ENCODE results near the gene SPINT1.

The SPINT1 gene

DNA sequence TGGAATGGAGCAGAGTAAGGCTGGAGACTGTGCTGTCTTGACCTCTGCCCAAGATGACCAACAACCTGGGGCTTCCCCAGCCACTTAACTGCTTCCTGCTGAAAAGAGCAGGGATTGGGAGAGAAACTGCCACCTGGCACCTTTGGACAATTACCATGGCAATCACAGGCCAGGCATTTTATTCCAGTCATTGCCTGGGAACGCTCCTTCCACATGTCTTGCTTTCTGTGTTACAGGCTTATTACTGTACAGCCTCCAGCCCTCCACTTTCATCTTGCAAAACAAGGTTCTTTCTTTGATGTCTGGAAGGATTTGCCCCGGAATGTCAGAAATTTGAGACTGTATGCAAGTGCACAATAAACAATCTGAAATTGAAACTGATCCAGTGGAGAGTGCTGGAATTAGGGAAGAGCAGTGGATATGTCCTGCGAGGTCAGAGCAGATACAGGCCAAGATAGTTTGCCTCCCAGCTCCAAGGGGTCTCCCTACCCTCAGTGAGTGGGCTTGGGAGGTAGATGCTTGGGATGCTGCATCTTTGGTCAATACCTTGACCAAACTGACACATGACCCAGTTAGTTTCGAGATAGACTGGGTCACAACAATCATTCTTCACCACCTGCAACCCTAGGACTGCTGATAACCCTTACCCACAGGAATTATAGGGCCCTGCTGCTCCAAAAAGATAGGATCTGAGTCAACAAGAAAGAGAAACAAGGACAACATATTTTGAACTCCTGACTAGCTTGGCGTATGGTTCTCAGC is 18.0 kb upstream of the SPINT1 start:
- TF ChIP-seq, protein P1, sequence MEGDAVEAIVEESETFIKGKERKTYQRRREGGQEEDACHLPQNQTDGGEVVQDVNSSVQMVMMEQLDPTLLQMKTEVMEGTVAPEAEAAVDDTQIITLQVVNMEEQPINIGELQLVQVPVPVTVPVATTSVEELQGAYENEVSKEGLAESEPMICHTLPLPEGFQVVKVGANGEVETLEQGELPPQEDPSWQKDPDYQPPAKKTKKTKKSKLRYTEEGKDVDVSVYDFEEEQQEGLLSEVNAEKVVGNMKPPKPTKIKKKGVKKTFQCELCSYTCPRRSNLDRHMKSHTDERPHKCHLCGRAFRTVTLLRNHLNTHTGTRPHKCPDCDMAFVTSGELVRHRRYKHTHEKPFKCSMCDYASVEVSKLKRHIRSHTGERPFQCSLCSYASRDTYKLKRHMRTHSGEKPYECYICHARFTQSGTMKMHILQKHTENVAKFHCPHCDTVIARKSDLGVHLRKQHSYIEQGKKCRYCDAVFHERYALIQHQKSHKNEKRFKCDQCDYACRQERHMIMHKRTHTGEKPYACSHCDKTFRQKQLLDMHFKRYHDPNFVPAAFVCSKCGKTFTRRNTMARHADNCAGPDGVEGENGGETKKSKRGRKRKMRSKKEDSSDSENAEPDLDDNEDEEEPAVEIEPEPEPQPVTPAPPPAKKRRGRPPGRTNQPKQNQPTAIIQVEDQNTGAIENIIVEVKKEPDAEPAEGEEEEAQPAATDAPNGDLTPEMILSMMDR (IDR thresholded peaks at IDR 0.05; ENCODE audit: low read depth, low read length): no peak
- TF ChIP-seq MYC (IDR thresholded peaks at IDR 0.05; ENCODE audit: low read depth, low read length): no peak
- TF ChIP-seq, protein P2, sequence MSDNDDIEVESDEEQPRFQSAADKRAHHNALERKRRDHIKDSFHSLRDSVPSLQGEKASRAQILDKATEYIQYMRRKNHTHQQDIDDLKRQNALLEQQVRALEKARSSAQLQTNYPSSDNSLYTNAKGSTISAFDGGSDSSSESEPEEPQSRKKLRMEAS (IDR thresholded peaks at IDR 0.05; ENCODE audit: low read depth, low read length): no peak
- no peak for DNase-seq (ENCODE audit: low read depth)

DNA sequence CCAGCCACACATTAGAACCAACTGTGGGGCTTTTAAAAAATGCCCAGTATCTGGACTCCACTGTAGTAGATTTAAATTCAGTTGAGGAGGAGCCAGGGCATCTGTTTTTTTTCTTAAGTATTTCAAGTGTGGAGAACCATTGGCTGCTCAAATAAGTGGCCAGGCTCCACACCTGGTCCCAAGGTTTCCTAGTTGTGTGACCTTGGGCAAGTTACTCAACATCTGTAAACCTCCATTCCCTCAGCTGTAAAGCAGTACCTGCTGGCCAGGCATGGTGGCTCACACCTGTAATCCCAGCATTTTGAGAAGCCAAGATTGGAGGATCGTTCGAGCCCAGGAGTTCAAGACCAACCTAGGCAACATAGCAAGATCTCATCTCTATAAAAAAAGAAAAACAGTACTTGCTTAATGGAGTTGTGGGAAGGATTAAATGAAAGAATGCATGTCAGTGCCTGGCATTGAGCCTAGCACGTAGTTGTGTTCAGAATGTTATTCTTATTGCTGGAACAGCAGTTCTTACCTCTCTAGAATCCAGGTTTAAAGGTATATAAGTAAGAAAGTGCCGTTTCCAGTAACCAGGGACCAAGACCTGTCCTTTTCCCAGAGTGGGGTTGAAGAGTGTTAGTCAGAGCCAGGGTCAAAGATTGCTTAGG is 17.3 kb upstream of the SPINT1 start:
- no peak for DNase-seq (ENCODE audit: low read depth)
- no peak overlapping the region for H3K4me3 ChIP-seq (ENCODE audit: low read depth, low read length)
- TF ChIP-seq MYC (IDR thresholded peaks at IDR 0.05; ENCODE audit: low read depth, low read length) (no peak), POLR2A (IDR thresholded peaks at IDR 0.05; ENCODE audit: extremely low read depth, insufficient read length) (no peak)
- TF ChIP-seq, protein P1 (IDR thresholded peaks at IDR 0.05; ENCODE audit: low read depth, low read length): no peak
- TF ChIP-seq, protein P2 (IDR thresholded peaks at IDR 0.05; ENCODE audit: low read depth, low read length): no peak

More for the DNA sequence above, 18.0 kb upstream of the SPINT1 start:
- no peak overlapping the region for H3K4me3 ChIP-seq (ENCODE audit: low read depth, low read length)

DNA sequence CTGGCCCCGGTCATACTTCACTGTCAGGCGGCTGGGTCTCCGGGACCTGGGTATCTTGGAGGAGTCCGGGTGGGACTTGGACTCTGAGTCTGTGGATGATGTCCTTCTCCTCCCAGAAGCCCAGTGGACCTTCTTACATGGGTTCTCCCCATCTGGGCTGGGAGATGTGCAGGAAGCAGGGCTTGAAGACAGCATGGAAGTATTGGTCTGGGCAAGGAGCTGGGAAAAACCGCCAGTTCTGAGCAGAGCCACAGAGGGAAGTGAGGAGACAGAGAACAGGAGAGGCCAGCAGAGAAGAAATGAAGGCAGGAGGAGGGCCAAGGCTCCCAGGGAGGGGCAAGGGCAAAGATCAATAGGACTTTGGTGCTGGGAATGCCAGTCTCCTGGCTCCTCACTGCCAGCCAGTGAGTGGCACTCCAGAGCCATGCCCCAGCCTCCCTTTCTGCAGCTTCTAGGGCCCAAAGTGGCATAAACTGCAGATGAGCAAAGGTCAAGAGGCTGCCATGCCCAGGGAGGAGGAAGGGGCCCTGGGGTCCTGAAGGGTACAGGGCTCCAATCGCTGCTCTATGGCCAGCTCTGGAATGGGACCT is 15.3 kb upstream of the SPINT1 start, which contains the start of gene PPP1R14D:
PPP1R14D (minus strand) TSS at position 262 of the 590 bp plus-strand sequence; CDS start at position 195, 67 bp downstream.
- TF ChIP-seq, protein P2 (IDR thresholded peaks at IDR 0.05; ENCODE audit: low read depth, low read length): no peak
- TF ChIP-seq POLR2A (IDR thresholded peaks at IDR 0.05; ENCODE audit: extremely low read depth, insufficient read length): no peak
- TF ChIP-seq, protein P1 (IDR thresholded peaks at IDR 0.05; ENCODE audit: low read depth, low read length): no peak
- no peak within 1 kb of the TSS for H3K4me3 ChIP-seq (ENCODE audit: low read depth, low read length)
- DNase-seq (ENCODE audit: low read depth): no peak

DNA sequence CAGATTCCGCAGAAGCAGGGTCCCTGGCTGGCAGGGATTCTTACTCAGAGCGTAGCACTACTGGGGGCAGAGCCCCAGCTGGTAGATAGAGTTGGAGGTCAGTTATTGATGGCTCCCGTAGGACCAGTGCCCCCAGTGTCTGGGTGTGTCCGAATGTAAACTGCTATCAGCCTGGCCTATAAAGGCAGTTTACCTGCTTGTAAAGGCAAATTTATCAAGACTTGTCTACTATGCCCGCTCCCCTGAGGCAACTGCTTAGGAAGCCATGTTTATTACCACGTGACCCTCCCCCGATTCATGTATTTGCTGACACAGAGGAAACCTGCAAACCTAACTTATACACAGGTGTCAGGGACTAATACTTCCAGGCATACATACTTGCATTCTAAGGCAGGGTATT is 14.7 kb upstream of the SPINT1 start:
- no peak for DNase-seq (ENCODE audit: low read depth)
- H3K4me3 ChIP-seq (ENCODE audit: low read depth, low read length): no peak overlapping the region
- TF ChIP-seq, protein P1 (IDR thresholded peaks at IDR 0.05; ENCODE audit: low read depth, low read length): no peak
- TF ChIP-seq MYC (IDR thresholded peaks at IDR 0.05; ENCODE audit: low read depth, low read length) (no peak), POLR2A (IDR thresholded peaks at IDR 0.05; ENCODE audit: extremely low read depth, insufficient read length) (no peak)
- TF ChIP-seq, protein P2 (IDR thresholded peaks at IDR 0.05; ENCODE audit: low read depth, low read length): no peak

DNA sequence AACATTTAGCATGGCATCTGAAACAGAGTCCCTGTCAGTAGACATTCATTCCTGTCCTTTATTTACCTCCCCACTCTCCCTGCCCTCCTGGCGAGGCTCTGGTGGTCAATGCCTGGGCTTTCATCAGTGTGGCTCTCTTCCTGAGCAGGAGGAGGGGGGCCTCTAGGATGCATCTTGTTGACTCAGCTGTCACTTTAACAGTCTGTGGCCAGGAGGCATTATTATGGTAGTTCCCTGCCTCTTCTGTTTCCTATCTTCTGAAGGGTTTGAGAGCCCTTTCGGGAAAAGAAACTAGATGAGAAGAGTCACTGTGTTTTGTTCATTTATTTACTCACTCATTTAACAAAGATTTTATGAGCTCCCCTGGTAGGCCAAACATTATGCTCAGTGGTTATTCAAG is 13.0 kb upstream of the SPINT1 start:
- no peak for DNase-seq (ENCODE audit: low read depth)
- TF ChIP-seq POLR2A (IDR thresholded peaks at IDR 0.05; ENCODE audit: extremely low read depth, insufficient read length): no peak
- H3K4me3 ChIP-seq (ENCODE audit: low read depth, low read length): no peak overlapping the region

DNA sequence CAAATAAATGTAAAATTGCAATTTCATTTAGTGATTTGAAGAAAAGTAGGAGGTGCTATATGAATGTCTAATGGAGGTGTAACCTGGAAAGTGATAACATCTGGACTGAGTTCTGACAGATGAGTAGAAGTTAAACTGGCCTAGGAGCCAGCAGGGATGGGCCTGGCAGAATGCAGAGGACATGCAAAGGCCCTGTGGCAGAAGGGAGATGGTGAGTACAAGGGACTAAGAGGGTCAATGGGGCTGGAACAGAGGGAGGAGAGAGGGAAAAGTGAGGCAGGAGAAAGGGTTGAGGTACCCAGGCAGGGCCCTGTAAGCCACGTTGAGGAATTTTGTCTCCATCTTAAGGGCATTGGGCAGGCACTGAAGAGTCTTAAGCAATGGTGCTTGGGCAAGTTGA is 12.0 kb upstream of the SPINT1 start:
- TF ChIP-seq, protein P1 (IDR thresholded peaks at IDR 0.05; ENCODE audit: low read depth, low read length): no peak
- TF ChIP-seq, protein P2 (IDR thresholded peaks at IDR 0.05; ENCODE audit: low read depth, low read length): no peak
- no peak for TF ChIP-seq POLR2A (IDR thresholded peaks at IDR 0.05; ENCODE audit: extremely low read depth, insufficient read length)
- no peak for TF ChIP-seq MYC (IDR thresholded peaks at IDR 0.05; ENCODE audit: low read depth, low read length)
- DNase-seq (ENCODE audit: low read depth): no peak
- H3K4me3 ChIP-seq (ENCODE audit: low read depth, low read length): no peak overlapping the region

Data from NB4 (cell line).